ENCODE results near the gene IGFBP3. TPM values are rescaled to one million over a fixed set of nuclear protein-coding genes. Genes with fewer than 3 reads are reported as not detected.

The IGFBP3 gene
- total and polyA plus RNA-seq, 2 of the 13 experiments (the other 11 are each of a cell fraction or from before 2014, with no cell fraction given) = 57.5 TPM; not detected in 1

- TF ChIP-seq ZBTB26 (CRISPR knock-in tag; IDR thresholded peaks at IDR 0.05; ENCODE audit: borderline replicate concordance) (no peak; the same call in 1 of the 2 replicates), ARNT (IDR thresholded peaks at IDR 0.05) (no peak), TFAP4 (IDR thresholded peaks at IDR 0.05; ENCODE audit: borderline replicate concordance, low read depth) (peak; percentile 97), PHB2 (IDR thresholded peaks at IDR 0.05; ENCODE audit: partially characterized antibody) (no peak), ZNF362 (CRISPR knock-in tag; IDR thresholded peaks at IDR 0.05; ENCODE audit: borderline replicate concordance) (peak; percentile 99), JARID2 (CRISPR knock-in tag; IDR thresholded peaks at IDR 0.05; ENCODE audit: insufficient replicate concordance) (peak; percentile 73), NRL (CRISPR knock-in tag; IDR thresholded peaks at IDR 0.05; ENCODE audit: borderline replicate concordance) (no peak), RFX5 (IDR thresholded peaks at IDR 0.05; ENCODE audit: low read depth, low read length) (peak; percentile 35; the same call in 1 of the 2 replicates), ATF6 (CRISPR knock-in tag; conservative IDR thresholded peaks at IDR 0.05) (no peak), PBX3 (CRISPR knock-in tag; IDR thresholded peaks at IDR 0.05; ENCODE audit: borderline replicate concordance) (no peak), HDAC1 (CRISPR knock-in tag; IDR thresholded peaks at IDR 0.05) (peak; percentile 97), BRF2 (CRISPR knock-in tag; IDR thresholded peaks at IDR 0.05) (0 out of 2 replicates have a peak, but pooled peaks have one; percentile 56), CSRNP2 (CRISPR knock-in tag; conservative IDR thresholded peaks at IDR 0.05; ENCODE audit: low read depth) (no peak), RFX3 (CRISPR knock-in tag; IDR thresholded peaks at IDR 0.05) (peak; percentile 65), SP2 (CRISPR knock-in tag; IDR thresholded peaks at IDR 0.05) (no peak), TEAD2 (CRISPR knock-in tag; IDR thresholded peaks at IDR 0.05) (no peak; the same call in 1 of the 2 replicates)
Measured at GRCh38 chr7:45881759-45882464, 39.2 kb downstream of the IGFBP3 start (continued).

All from HepG2 (cell line).